Lower leg skin (tissue), 4 donors: ENCODE results near the gene RBKS. TPM values are rescaled to one million over a fixed set of nuclear protein-coding genes. Genes with fewer than 3 reads are reported as not detected.

ENCODE experiments used
- DNase-seq, 2 donors: peaks; one replicate each; pipeline ENCODE4 v3.0.0-alpha.2; 2019; ENCODE audit warnings: low spot score in 2 of 2
- H3K4me3 ChIP-seq: fragments of 200-600 bp; sonication (generic); 2 replicates; pipeline ENCODE4 v1.5.1; 2017; ENCODE audit warnings: mild to moderate bottlenecking, low read depth; ENCODE audit not compliant: poor library complexity, severe bottlenecking
- POLR2A ChIP-seq, 2 donors: fragments of 450-650 bp; IDR thresholded peaks; one replicate each; pipeline ENCODE4 v1.6.1; 2016 to 2017; ENCODE audit warnings: antibody characterized with exemption in 2 of 2, mild to moderate bottlenecking in 1 of 2, moderate library complexity in 1 of 2
- WGBS, 2 donors: methylation state at CpG; one replicate each; pipeline ENCODE4 v1.1.5; 2018; 5-methylcytosine and 5-hydroxymethylcytosine counted together
- intact Hi-C: fragments of 100-400 bp; cut with DNase I; formaldehyde crosslinking; loops from one replicate; pipeline ENCODE4 v1.15.0; 2023; ENCODE audit warnings: low total_unique reads
- total RNA-seq, 4 donors: library from RNA; depleted of rRNA; stranded (reverse); fragments of >200 nt; gene quantifications; one replicate each; pipeline ENCODE4 v1.1.0, GENCODE V29; 2016
- TF ChIP-seq, protein P1 (sequence below), 3 donors: fragments of 450-650 bp; IDR thresholded peaks; one replicate each; pipeline ENCODE4 v1.5.1; 2016; ENCODE audit warnings: antibody characterized with exemption in 3 of 3, mild to moderate bottlenecking in 3 of 3, moderate library complexity in 2 of 3

Gene RBKS
- total RNA-seq, 4 donors from 2014 or later, result 0.95 to 2.6 (median 1.3) TPM

DNA sequence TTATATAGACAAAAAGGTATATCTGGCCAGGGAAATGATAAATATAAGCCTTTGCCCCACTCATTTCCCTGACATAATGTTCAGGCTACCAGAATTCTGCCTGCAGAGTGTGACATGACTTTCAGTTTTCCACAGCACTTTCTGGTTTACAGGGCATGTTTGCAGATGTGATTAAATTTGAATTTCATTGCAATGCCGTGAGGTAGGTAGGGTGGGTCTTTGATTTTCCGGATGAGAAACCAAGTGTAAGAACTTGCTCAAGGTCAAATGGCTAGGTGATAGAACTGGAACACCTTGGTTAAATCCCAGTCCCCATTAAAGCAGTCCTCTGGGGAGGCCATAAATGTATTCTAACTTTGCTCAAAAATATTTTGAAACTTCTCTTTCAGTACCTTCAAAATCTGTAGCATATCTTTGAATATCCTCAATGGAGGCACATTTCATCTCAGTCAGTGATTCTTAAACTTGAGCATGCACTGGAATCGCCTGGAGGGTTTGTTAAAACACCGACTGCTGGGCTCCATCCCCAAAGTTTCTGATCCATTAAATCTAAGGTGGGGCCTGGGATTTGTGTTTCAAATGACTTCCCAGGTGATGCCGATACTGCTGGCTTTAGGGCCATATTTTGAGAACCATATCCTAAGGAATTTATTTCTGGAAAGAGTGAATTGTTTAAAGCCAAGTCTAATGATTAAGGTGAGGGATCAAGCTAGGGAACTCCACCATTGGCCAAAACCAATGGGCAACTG lies 83.7 kb downstream of the RBKS start:
- TF ChIP-seq, protein P1, sequence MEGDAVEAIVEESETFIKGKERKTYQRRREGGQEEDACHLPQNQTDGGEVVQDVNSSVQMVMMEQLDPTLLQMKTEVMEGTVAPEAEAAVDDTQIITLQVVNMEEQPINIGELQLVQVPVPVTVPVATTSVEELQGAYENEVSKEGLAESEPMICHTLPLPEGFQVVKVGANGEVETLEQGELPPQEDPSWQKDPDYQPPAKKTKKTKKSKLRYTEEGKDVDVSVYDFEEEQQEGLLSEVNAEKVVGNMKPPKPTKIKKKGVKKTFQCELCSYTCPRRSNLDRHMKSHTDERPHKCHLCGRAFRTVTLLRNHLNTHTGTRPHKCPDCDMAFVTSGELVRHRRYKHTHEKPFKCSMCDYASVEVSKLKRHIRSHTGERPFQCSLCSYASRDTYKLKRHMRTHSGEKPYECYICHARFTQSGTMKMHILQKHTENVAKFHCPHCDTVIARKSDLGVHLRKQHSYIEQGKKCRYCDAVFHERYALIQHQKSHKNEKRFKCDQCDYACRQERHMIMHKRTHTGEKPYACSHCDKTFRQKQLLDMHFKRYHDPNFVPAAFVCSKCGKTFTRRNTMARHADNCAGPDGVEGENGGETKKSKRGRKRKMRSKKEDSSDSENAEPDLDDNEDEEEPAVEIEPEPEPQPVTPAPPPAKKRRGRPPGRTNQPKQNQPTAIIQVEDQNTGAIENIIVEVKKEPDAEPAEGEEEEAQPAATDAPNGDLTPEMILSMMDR (IDR thresholded peaks at IDR 0.05), result no peak
- no peak for TF ChIP-seq POLR2A (IDR thresholded peaks at IDR 0.05)
- intact Hi-C loops, result no loop called here
- no peak overlapping the region for H3K4me3 ChIP-seq
- WGBS, 2 donors, result 85 to 93% methylated on average over 5 of the region's 5 CpGs
- no peak for DNase-seq

- WGBS, 2 donors, result 57 to 85% methylated on average over 3 of the region's 3 CpGs
- DNase-seq, result no peak
- H3K4me3 ChIP-seq, result no peak overlapping the region
- intact Hi-C loops, result no loop called here
- TF ChIP-seq POLR2A (IDR thresholded peaks at IDR 0.05), result no peak
- TF ChIP-seq, protein P1 (IDR thresholded peaks at IDR 0.05), result no peak
Measured at GRCh38 chr2:27805180-27805579, 85.0 kb downstream of the RBKS start.

DNA sequence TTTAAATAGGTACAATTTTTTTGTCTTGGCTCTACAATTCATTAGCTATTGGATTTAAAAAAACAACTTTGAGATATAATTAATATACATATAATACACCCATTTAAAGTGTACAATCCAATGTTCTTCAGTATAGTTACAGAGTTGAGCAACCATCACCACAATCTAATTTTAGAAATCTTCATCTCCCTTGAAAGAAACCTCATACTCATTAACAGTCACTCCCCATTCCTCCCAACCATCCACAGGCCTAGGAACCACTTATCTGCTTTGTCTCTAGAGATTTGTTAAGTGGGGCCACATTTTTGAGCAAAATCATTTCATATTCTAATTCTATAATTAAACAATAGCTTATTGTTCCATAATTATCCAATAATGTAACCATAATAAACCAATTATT lies 86.0 kb downstream of the RBKS start:
- DNase-seq, result no peak
- TF ChIP-seq, protein P1 (IDR thresholded peaks at IDR 0.05), result no peak
- TF ChIP-seq POLR2A (IDR thresholded peaks at IDR 0.05), result no peak
- H3K4me3 ChIP-seq, result no peak overlapping the region
- intact Hi-C loops, result no loop called here

- WGBS, 2 donors, result 95 to 97% methylated on average over 2 of the region's 2 CpGs
- TF ChIP-seq, protein P1 (IDR thresholded peaks at IDR 0.05), result no peak
- no peak for TF ChIP-seq POLR2A (IDR thresholded peaks at IDR 0.05)
- intact Hi-C loops, result no loop called here
Measured at GRCh38 chr2:27803046-27803445, 87.1 kb downstream of the RBKS start.

DNA sequence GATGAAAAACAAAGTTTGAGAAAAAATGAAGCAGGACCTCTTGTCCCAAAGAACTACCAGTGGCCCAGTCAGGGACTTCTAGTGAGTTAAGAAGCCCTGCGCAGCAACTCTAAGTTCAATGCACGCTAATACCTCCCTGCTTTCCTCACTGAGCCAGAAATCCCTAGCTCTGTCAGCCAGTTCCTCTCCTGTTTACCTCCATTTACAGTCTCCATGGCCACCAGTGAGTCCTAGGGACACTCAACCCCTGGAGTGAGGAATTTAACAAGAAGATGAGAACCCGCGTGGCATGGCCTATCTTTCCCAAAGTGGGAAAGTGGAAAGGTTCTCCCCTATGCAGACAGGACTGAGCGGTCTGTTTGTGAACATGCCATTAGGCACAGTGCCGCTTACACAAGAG lies 87.6 kb downstream of the RBKS start:
- no peak overlapping the region for H3K4me3 ChIP-seq
- WGBS, 2 donors, result 95 to 99% methylated on average over 6 of the region's 6 CpGs
- no peak for DNase-seq
- TF ChIP-seq, protein P1 (IDR thresholded peaks at IDR 0.05), result no peak
- TF ChIP-seq POLR2A (IDR thresholded peaks at IDR 0.05), result no peak
- intact Hi-C loops, result no loop called here

More at GRCh38 chr2:27803046-27803445, 87.1 kb downstream of the RBKS start:
- no peak overlapping the region for H3K4me3 ChIP-seq
- DNase-seq, result no peak

DNA sequence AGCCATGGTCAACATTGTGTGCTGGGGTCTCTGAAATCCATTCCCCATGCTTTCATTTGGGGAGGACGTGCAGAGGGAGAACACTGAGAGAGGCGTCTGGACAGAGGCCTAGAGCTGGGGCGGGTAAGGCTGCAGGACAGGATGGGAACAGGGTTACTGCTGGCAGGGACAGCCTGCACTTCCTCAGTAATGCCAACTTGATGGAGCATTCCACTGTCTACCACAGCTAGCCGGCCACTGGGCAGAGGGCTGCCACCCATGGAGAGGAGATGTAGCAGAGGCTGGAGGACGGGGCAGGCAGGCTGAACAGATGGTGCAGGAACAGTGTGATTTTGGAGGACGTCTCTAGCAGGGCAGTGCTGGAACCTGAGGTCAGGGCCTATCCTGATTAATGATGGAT lies 89.3 kb downstream of the RBKS start:
- 90 to 96% methylated on average over 6 of the region's 6 CpGs for WGBS, 2 donors
- intact Hi-C loops, result no loop called here
- no peak overlapping the region for H3K4me3 ChIP-seq
- TF ChIP-seq, protein P1 (IDR thresholded peaks at IDR 0.05), result no peak
- no peak for TF ChIP-seq POLR2A (IDR thresholded peaks at IDR 0.05)
- DNase-seq, result no peak
